Uterus (tissue), 4 donors: ENCODE measurements around the gene ATG16L1. TPM values are rescaled to one million over a fixed set of nuclear protein-coding genes. Genes with fewer than 3 reads are reported as not detected.

ENCODE experiments used
- DNase-seq, 2 donors: peaks; one replicate each; pipeline ENCODE4 v3.0.0-alpha.2; 2019 to 2020
- H3K27ac ChIP-seq, 2 donors: fragments of 200-600 bp; sonication (generic); 1 replicate in 1 of 2; 2 replicates in 1 of 2; pipeline ENCODE4 v1.5.1; 2016 to 2018
- H3K27me3 ChIP-seq, 2 donors: fragments of 200-600 bp; sonication (generic); one replicate each; pipeline ENCODE4 v1.5.1; 2018 to 2019; ENCODE audit warnings: control low read depth in 1 of 2
- H3K36me3 ChIP-seq, 2 donors: fragments of 200-600 bp; sonication (generic); one replicate each; pipeline ENCODE4 v1.5.1; 2019; ENCODE audit warnings: control low read depth in 1 of 2
- H3K4me1 ChIP-seq, 2 donors: fragments of 200-600 bp; sonication (generic); one replicate each; pipeline ENCODE4 v1.5.1; 2018 to 2019; ENCODE audit warnings: control low read depth in 1 of 2
- H3K4me3 ChIP-seq, 2 donors: fragments of 200-600 bp; sonication (generic); 1 replicate in 1 of 2; 2 replicates in 1 of 2; pipeline ENCODE4 v1.5.1; 2018 to 2019; ENCODE audit warnings: mild to moderate bottlenecking in 1 of 2
- H3K9me3 ChIP-seq, 2 donors: fragments of 200-600 bp; sonication (generic); one replicate each; pipeline ENCODE4 v1.5.1; 2019; ENCODE audit warnings: control low read depth in 1 of 2
- CTCF ChIP-seq, 4 experiments: fragments of 200-600 bp in 2 of 4; fragments of 450-650 bp in 2 of 4; sonication (generic) in 2 of 4; IDR thresholded peaks; one replicate each; pipeline ENCODE4 v1.5.1; 2016 to 2019; ENCODE audit warnings: antibody characterized with exemption in 4 of 4, mild to moderate bottlenecking in 2 of 4, moderate library complexity in 1 of 4
- POLR2A ChIP-seq, 2 donors: fragments of 450-650 bp; IDR thresholded peaks; one replicate each; pipeline ENCODE4 v1.6.1; 2016; ENCODE audit warnings: antibody characterized with exemption in 2 of 2, mild to moderate bottlenecking in 1 of 2, moderate library complexity in 1 of 2
- intact Hi-C: fragments of 100-400 bp; cut with DNase I; formaldehyde crosslinking; loops from one replicate; pipeline ENCODE4 v1.15.1; 2023; ENCODE audit warnings: low total_unique reads
- total RNA-seq, 4 donors: library from RNA; depleted of rRNA in 3 of 4; stranded (reverse); fragments of >200 nt in 3 of 4; gene quantifications; one replicate each; pipeline versions ENCODE4 v1.1.0 to v1.2.4, GENCODE V29; 2014 to 2023
- donor health status: DM: yes; HTN: yes; CAD: no.

ATG16L1 gene
- total RNA-seq, 4 donors from 2014 or later: 26.2 to 42.9 (median 31.9) TPM

GRCh38 chr2:233256048-233256447 is 4.6 kb downstream of the ATG16L1 start:
- Histone ChIP-seq H3K4me1 (peaks cover 4 to 6% of the 10 kb centered on the region in 2 donors), H3K36me3 (no peaks in the 10 kb centered on the region), H3K27ac (peak overlapping the region in 1 of 2 donors; percentile 73), H3K9me3 (no peaks in the 10 kb centered on the region), H3K4me3 (no peak overlapping the region), H3K27me3 (no peaks in the 10 kb centered on the region)
- DNase-seq: no peak
- TF ChIP-seq POLR2A (IDR thresholded peaks at IDR 0.05) (no peak), CTCF (IDR thresholded peaks at IDR 0.05) (no peak)
- intact Hi-C loops: loop anchor here (10.0 kb wide), 1 partner anchor 651 kb away; no protein-coding TSS in a partner anchor

GRCh38 chr2:233258211-233258610 is 6.7 kb downstream of the ATG16L1 start:
- TF ChIP-seq CTCF (IDR thresholded peaks at IDR 0.05) (no peak), POLR2A (IDR thresholded peaks at IDR 0.05) (no peak)
- DNase-seq: no peak
- Histone ChIP-seq H3K4me3 (no peak overlapping the region), H3K27ac (no peak overlapping the region), H3K36me3 (no peaks in the 10 kb centered on the region), H3K4me1 (peaks cover 0 to 4% of the 10 kb centered on the region in 2 donors), H3K9me3 (no peaks in the 10 kb centered on the region), H3K27me3 (no peaks in the 10 kb centered on the region)
- intact Hi-C loops: loop anchor here (10.0 kb wide), 1 partner anchor 653 kb away; no protein-coding TSS in a partner anchor

- Histone ChIP-seq H3K9me3 (no peaks in the 10 kb centered on the region), H3K36me3 (no peaks in the 10 kb centered on the region), H3K4me1 (no peaks in the 10 kb centered on the region), H3K27ac (no peak overlapping the region), H3K4me3 (no peak overlapping the region), H3K27me3 (no peaks in the 10 kb centered on the region)
- intact Hi-C loops: loop anchor here (10.0 kb wide), 1 partner anchor 655 kb away; no protein-coding TSS in a partner anchor
- TF ChIP-seq POLR2A (IDR thresholded peaks at IDR 0.05) (no peak), CTCF (IDR thresholded peaks at IDR 0.05) (no peak)
- no peak for DNase-seq
These were observed 8.3 kb downstream of the ATG16L1 start for GRCh38 chr2:233259730-233260129.

- no peak for TF ChIP-seq POLR2A (IDR thresholded peaks at IDR 0.05)
- TF ChIP-seq CTCF (IDR thresholded peaks at IDR 0.05): no peak
- no peaks in the 10 kb centered on the region for H3K27me3 ChIP-seq
- H3K36me3 ChIP-seq: no peaks in the 10 kb centered on the region
- no peak overlapping the region for H3K4me3 ChIP-seq
- H3K9me3 ChIP-seq: no peaks in the 10 kb centered on the region
- intact Hi-C loops: no loop called here
- no peak for DNase-seq
- H3K4me1 ChIP-seq: no peaks in the 10 kb centered on the region
- no peak overlapping the region for H3K27ac ChIP-seq
These were observed 9.2 kb downstream of the ATG16L1 start for GRCh38 chr2:233260661-233261060.

- no peak for DNase-seq
- Histone ChIP-seq H3K36me3 (no peaks in the 10 kb centered on the region), H3K9me3 (no peaks in the 10 kb centered on the region), H3K27me3 (no peaks in the 10 kb centered on the region), H3K4me3 (no peak overlapping the region), H3K27ac (no peak overlapping the region), H3K4me1 (no peaks in the 10 kb centered on the region)
- intact Hi-C loops: no loop called here
- TF ChIP-seq POLR2A (IDR thresholded peaks at IDR 0.05): no peak
- TF ChIP-seq CTCF (IDR thresholded peaks at IDR 0.05): no peak
These were observed 10.5 kb downstream of the ATG16L1 start for GRCh38 chr2:233261819-233262555.
